HepG2 (cell line): ENCODE results near the gene PDLIM5. TPM values are rescaled to one million over a fixed set of nuclear protein-coding genes. Genes with fewer than 3 reads are reported as not detected.

Experiments
- ATAC-seq: fragments of 200-7000 bp; cut with Tn5 transposase; 3 replicates; pipeline ENCODE4 v1.9.1; 2020; ENCODE audit warnings: mild to moderate bottlenecking, moderate library complexity
- BruUV-seq: library from RNA; stranded (reverse); fragments of 400-500 nt; replicated peaks from 2 replicates; lab custom pipeline; 2021; lab: Mats Ljungman, UMichigan
- CTCF ChIA-PET: fragments of 300-600 bp; formaldehyde crosslinking; extraction: SDS; loops from one replicate; lab custom pipeline; 2021; ENCODE audit warnings: low total read pairs, inconsistent platforms, low intra/inter-chr PET ratio; lab: Yijun Ruan, JAX
- POLR2A ChIA-PET: fragments of 350-600 bp; sonication (Branson Sonifier 250); formaldehyde crosslinking; loops from one replicate; lab custom pipeline; 2020; ENCODE audit warnings: antibody characterized with exemption, inconsistent platforms; lab: Yijun Ruan, JAX
- DNase-seq: peaks from one replicate; pipeline ENCODE4 v3.0.0-alpha.2; 2015; ENCODE audit warnings: low spot score
- FAIRE-seq: peaks from 3 replicates; lab custom pipeline; 2011; peaks lifted over from hg19 to GRCh38; lab: Jason Lieb, UNC
- H2AFZ ChIP-seq: one replicate; pipeline ENCODE4 v1.6.1; 2011; ENCODE audit warnings: low read length, inconsistent platforms
- H3K27ac ChIP-seq: fragments of 300-600 bp; 3 replicates; pipeline ENCODE4 v1.8.0; 2011; ENCODE audit warnings: mixed run types, mild to moderate bottlenecking, mixed read lengths, low read length, inconsistent platforms; ENCODE audit not compliant: insufficient read depth; ENCODE audit errors: extremely low read length
- H3K27me3 ChIP-seq, 2 experiments: fragments of 200-600 bp in 1 of 2; 2 replicates in 1 of 2; 3 replicates in 1 of 2; pipeline versions ENCODE4 v1.6.0 to v1.8.0; 2011; ENCODE audit warnings: low read length in 2 of 2, mild to moderate bottlenecking in 2 of 2, moderate library complexity in 2 of 2, inconsistent platforms in 1 of 2; ENCODE audit not compliant: insufficient read depth in 2 of 2, control insufficient read depth in 1 of 2
- H3K36me3 ChIP-seq, 2 experiments: fragments of 200-600 bp in 1 of 2; replicated peaks in 1 of 2; 2 replicates in 1 of 2; 3 replicates in 1 of 2; pipeline versions ENCODE4 v1.5.1 to v1.8.0; 2011; ENCODE audit warnings: low read length in 2 of 2, inconsistent platforms in 1 of 2; ENCODE audit not compliant: insufficient read depth in 2 of 2, control insufficient read depth in 1 of 2
- H3K4me1 ChIP-seq: 2 replicates; pipeline ENCODE4 v1.5.1; 2012; ENCODE audit warnings: low read length, inconsistent platforms; ENCODE audit not compliant: insufficient read depth
- H3K4me2 ChIP-seq: 2 replicates; pipeline ENCODE4 v1.6.0; 2011; ENCODE audit warnings: low read depth, low read length, inconsistent platforms
- H3K4me3 ChIP-seq, 3 experiments: fragments of 200-600 bp in 1 of 3; sonication (generic), shearing (Covaris generic) in 1 of 3; replicated peaks in 1 of 3; 2 replicates each; pipeline ENCODE4 v1.5.1; 2011 to 2016; ENCODE audit warnings: low read length in 3 of 3, inconsistent platforms in 2 of 3, low read depth in 2 of 3, mild to moderate bottlenecking in 2 of 3, control low read depth in 1 of 3, mixed read lengths in 1 of 3; ENCODE audit not compliant: insufficient read depth in 1 of 3
- H3K79me2 ChIP-seq: one replicate; pipeline ENCODE4 v1.6.1; 2011; ENCODE audit warnings: low read length, inconsistent platforms; ENCODE audit not compliant: insufficient read depth
- H3K9ac ChIP-seq: 2 replicates; pipeline ENCODE4 v1.6.0; 2011; ENCODE audit warnings: mild to moderate bottlenecking, low read depth, low read length, inconsistent platforms; ENCODE audit not compliant: insufficient read depth
- H3K9me3 ChIP-seq: 2 replicates; pipeline ENCODE4 v1.5.1; 2012; ENCODE audit warnings: mild to moderate bottlenecking, low read length
- H4K20me1 ChIP-seq: 2 replicates; pipeline ENCODE4 v1.6.0; 2011; ENCODE audit warnings: inconsistent platforms, mild to moderate bottlenecking, low read length, moderate library complexity; ENCODE audit not compliant: insufficient read depth
- ARHGAP35 ChIP-seq: sonication (generic); formaldehyde crosslinking; IDR thresholded peaks from 2 replicates; pipeline ENCODE4 v1.9.0; 2022; ENCODE audit warnings: mild to moderate bottlenecking, inconsistent platforms, moderate library complexity, missing genetic modification reagents, borderline replicate concordance
- ARID5B ChIP-seq: IDR thresholded peaks from 2 replicates; pipeline ENCODE4 v1.4.0; 2020; ENCODE audit warnings: mild to moderate bottlenecking, missing genetic modification reagents
- CHCHD3 ChIP-seq: sonication (generic); formaldehyde crosslinking; IDR thresholded peaks from 2 replicates; pipeline ENCODE4 v1.8.0; 2022; ENCODE audit warnings: mild to moderate bottlenecking, missing genetic modification reagents, moderate library complexity
- ELF3 ChIP-seq: IDR thresholded peaks from 2 replicates; pipeline ENCODE4 v1.6.1; 2016; ENCODE audit warnings: missing genetic modification reagents, missing compliant biosample characterization
- MBD4 ChIP-seq: IDR thresholded peaks from 2 replicates; pipeline ENCODE4 v1.6.1; 2012; ENCODE audit warnings: low read length, inconsistent platforms, borderline replicate concordance
- MTF1 ChIP-seq: sonication (generic); formaldehyde crosslinking; IDR thresholded peaks from 2 replicates; pipeline ENCODE4 v1.5.0; 2020; ENCODE audit warnings: missing genetic modification reagents
- NKX3-1 ChIP-seq: sonication (generic); formaldehyde crosslinking; IDR thresholded peaks from 2 replicates; pipeline ENCODE4 v1.5.0; 2020; ENCODE audit warnings: missing genetic modification reagents
- REL ChIP-seq: sonication (generic); formaldehyde crosslinking; conservative IDR thresholded peaks from 2 replicates; pipeline ENCODE4 v1.8.0; 2022; ENCODE audit warnings: mild to moderate bottlenecking, missing genetic modification reagents, moderate library complexity
- ZMYM3 ChIP-seq: sonication (generic); formaldehyde crosslinking; IDR thresholded peaks from 2 replicates; pipeline ENCODE4 v1.5.1; 2020; ENCODE audit warnings: mild to moderate bottlenecking, missing genetic modification reagents
- ZNF17 ChIP-seq: sonication (generic); formaldehyde crosslinking; IDR thresholded peaks from 2 replicates; pipeline ENCODE4 v1.5.0; 2020; ENCODE audit warnings: mild to moderate bottlenecking, missing genetic modification reagents
- ZNF24 ChIP-seq: fragments of 450-650 bp; IDR thresholded peaks from 2 replicates; pipeline ENCODE4 v1.6.1; 2017; ENCODE audit warnings: antibody characterized with exemption, mild to moderate bottlenecking
- ZNF780A ChIP-seq: sonication (generic); formaldehyde crosslinking; IDR thresholded peaks from 2 replicates; pipeline ENCODE4 v1.8.0; 2022; ENCODE audit warnings: mild to moderate bottlenecking, missing genetic modification reagents, moderate library complexity
- WGBS: methylation state at CpG from one replicate; pipeline ENCODE4 v1.1.6; 2017; ENCODE audit warnings: low lambda C conversion rate; 5-methylcytosine and 5-hydroxymethylcytosine counted together
- in situ Hi-C: cut with HindIII; loops from 2 replicates; pipeline ENCODE4 v1.10.0; 2017; ENCODE audit warnings: low pct_unique_long_range_greater_than_20kb; ENCODE audit not compliant: extremely low pct_ligation_motif_present
- intact Hi-C: fragments of 100-400 bp; cut with micrococcal nuclease; formaldehyde crosslinking; loops from one replicate; pipeline ENCODE4 v1.10.0; 2022; ENCODE audit not compliant: unreplicated experiment
- polyA plus RNA-seq, 8 experiments: library from polyadenylated mRNA; depleted of rRNA in 3 of 8; stranded (reverse) in 7 of 8; unstranded in 1 of 8; fragments of >200 nt; fragmentation: Illumina TruSeq in 4 of 8; extraction: Trizol in 4 of 8; gene quantifications; 2 replicates each; pipeline versions ENCODE4 v1.2.1 to v1.2.3, GENCODE V29; 2011 to 2016; ENCODE audit warnings: low read depth in 4 of 8, missing spikeins in 1 of 8, mixed read lengths in 1 of 8; ENCODE audit not compliant: insufficient read depth in 1 of 8
- total RNA-seq, 5 experiments: library from RNA; depleted of rRNA; stranded (reverse); fragments of >200 nt; fragmentation: Illumina TruSeq; extraction: Trizol; gene quantifications; 2 replicates each; pipeline ENCODE4 v1.2.3, GENCODE V29; 2016; ENCODE audit warnings: low read depth in 1 of 5
- TF ChIP-seq, protein P1 (sequence below): sonication (generic); formaldehyde crosslinking; IDR thresholded peaks from 2 replicates; pipeline ENCODE4 v1.5.0; 2020; ENCODE audit warnings: mild to moderate bottlenecking, missing genetic modification reagents

Gene PDLIM5
- total and polyA plus RNA-seq, 2 of the 13 experiments (the other 11 are each of a cell fraction or from before 2014, with no cell fraction given): 52.8 to 119 TPM

GRCh38 chr4:94446386-94446785 lies 5.4 kb upstream of the PDLIM5 start:
- H3K9ac ChIP-seq: no peak overlapping the region
- H3K4me3 ChIP-seq: no peak overlapping the region
- no peak overlapping the region for H3K4me2 ChIP-seq
- no peak overlapping the region for H2AFZ ChIP-seq
- no TSS peak for BruUV-seq
- DNase-seq (no peak), FAIRE-seq (no peak), ATAC-seq (no peak)
- ChIA-PET CTCF (no interaction called here), POLR2A (no interaction called here)
- in situ Hi-C loops (no loop called here), intact Hi-C loops (no loop called here)
- no peaks in the 10 kb centered on the region for H3K9me3 ChIP-seq
- TF ChIP-seq CHCHD3 (CRISPR knock-in tag) (no peak), MTF1 (CRISPR knock-in tag) (no peak), ZNF780A (CRISPR knock-in tag) (no peak)
- H3K79me2 ChIP-seq: no peaks in the 10 kb centered on the region
- H3K27ac ChIP-seq: no peak overlapping the region
- no peaks in the 10 kb centered on the region for H3K36me3 ChIP-seq
- WGBS: 78% methylated on average over 3 of the region's 3 CpGs
- peaks cover 50% of the 10 kb centered on the region for H3K4me1 ChIP-seq
- H3K27me3 ChIP-seq: no peaks in the 10 kb centered on the region; a peak in 1 of 5 replicates
- no peaks in the 10 kb centered on the region for H4K20me1 ChIP-seq

GRCh38 chr4:94447754-94448411 lies 3.9 kb upstream of the PDLIM5 start:
- Histone ChIP-seq H3K36me3 (no peaks in the 10 kb centered on the region), H3K4me2 (peak overlapping the region; percentile 69), H3K4me3 (no peak overlapping the region), H4K20me1 (peaks cover under 1% of the 10 kb centered on the region; the same call in 1 of the 2 replicates), H3K9ac (no peak overlapping the region), H3K27me3 (no peaks in the 10 kb centered on the region; a peak in 1 of 5 replicates), H3K4me1 (peaks cover 46% of the 10 kb centered on the region), H3K9me3 (no peaks in the 10 kb centered on the region), H2AFZ (no peak overlapping the region), H3K27ac (no peak overlapping the region), H3K79me2 (peaks cover 11% of the 10 kb centered on the region)
- WGBS: 46% methylated on average over 3 of the region's 3 CpGs
- intact Hi-C loops (no loop called here), in situ Hi-C loops (no loop called here)
- DNase-seq (no peak), FAIRE-seq (no peak), ATAC-seq (no peak)
- BruUV-seq: no TSS peak
- CTCF ChIA-PET: no interaction called here
- POLR2A ChIA-PET: no interaction called here
- TF ChIP-seq ELF3 (CRISPR knock-in tag) (no peak), ZMYM3 (no peak), ARHGAP35 (CRISPR knock-in tag) (no peak), REL (CRISPR knock-in tag) (no peak), ZNF17 (CRISPR knock-in tag) (no peak), MBD4 (no peak), NKX3-1 (no peak), ZNF24 (no peak), ARID5B (CRISPR knock-in tag) (peak; percentile 11; the same call in 1 of the 2 replicates)
- TF ChIP-seq, protein P1, sequence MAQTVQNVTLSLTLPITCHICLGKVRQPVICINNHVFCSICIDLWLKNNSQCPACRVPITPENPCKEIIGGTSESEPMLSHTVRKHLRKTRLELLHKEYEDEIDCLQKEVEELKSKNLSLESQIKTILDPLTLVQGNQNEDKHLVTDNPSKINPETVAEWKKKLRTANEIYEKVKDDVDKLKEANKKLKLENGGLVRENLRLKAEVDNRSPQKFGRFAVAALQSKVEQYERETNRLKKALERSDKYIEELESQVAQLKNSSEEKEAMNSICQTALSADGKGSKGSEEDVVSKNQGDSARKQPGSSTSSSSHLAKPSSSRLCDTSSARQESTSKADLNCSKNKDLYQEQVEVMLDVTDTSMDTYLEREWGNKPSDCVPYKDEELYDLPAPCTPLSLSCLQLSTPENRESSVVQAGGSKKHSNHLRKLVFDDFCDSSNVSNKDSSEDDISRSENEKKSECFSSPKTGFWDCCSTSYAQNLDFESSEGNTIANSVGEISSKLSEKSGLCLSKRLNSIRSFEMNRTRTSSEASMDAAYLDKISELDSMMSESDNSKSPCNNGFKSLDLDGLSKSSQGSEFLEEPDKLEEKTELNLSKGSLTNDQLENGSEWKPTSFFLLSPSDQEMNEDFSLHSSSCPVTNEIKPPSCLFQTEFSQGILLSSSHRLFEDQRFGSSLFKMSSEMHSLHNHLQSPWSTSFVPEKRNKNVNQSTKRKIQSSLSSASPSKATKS (CRISPR knock-in tag): no peak
